ENCODE measurements around the gene RARB.

GRCh38 chr3:25403968-25404367 lies 24.1 kb upstream of the RARB start:
- no peak for TF ChIP-seq EZH2 (IDR thresholded peaks at IDR 0.05; ENCODE audit: low read length, unreplicated experiment)
- no peak for TF ChIP-seq CTCF (conservative IDR thresholded peaks at IDR 0.05; ENCODE audit: low read depth, low read length)

Data from PC-3 (cell line).